Activated CD4-positive, alpha-beta T cell treated with anti-CD3 and anti-CD28 coated beads for 36 hours (primary cell): ENCODE data around the gene GMNN. TPM values are rescaled to one million over a fixed set of nuclear protein-coding genes. Genes with fewer than 3 reads are reported as not detected.

Experiments used
- ATAC-seq: fragments of 200-7000 bp; cut with Tn5 transposase; one replicate; pipeline ENCODE4 v1.10.0; 2021; ENCODE audit warnings: mild to moderate bottlenecking, moderate library complexity
- CTCF ChIA-PET: fragments of 350-600 bp; sonication (Branson Sonifier 250); formaldehyde crosslinking; loops from one replicate; lab custom pipeline; 2021; ENCODE audit warnings: antibody characterized with exemption; lab: Charles Lee
- POLR2A ChIA-PET: fragments of 350-600 bp; sonication (Branson Sonifier 250); formaldehyde crosslinking; loops from one replicate; lab custom pipeline; 2021; ENCODE audit warnings: antibody characterized with exemption, inconsistent platforms; lab: Charles Lee
- DNase-seq: peaks from one replicate; pipeline ENCODE4 v3.0.0-alpha.2; 2020
- H3K27ac Mint-ChIP-seq: one replicate; pipeline ENCODE4 v1.8.0; 2021; ENCODE audit warnings: mixed read lengths
- H3K27me3 Mint-ChIP-seq: one replicate; pipeline ENCODE4 v1.8.0; 2021; ENCODE audit warnings: mixed read lengths
- H3K36me3 Mint-ChIP-seq: one replicate; pipeline ENCODE4 v1.8.0; 2021; ENCODE audit warnings: low read depth, mixed read lengths
- H3K4me1 Mint-ChIP-seq: one replicate; pipeline ENCODE4 v1.8.0; 2021; ENCODE audit warnings: mixed read lengths
- H3K4me3 Mint-ChIP-seq: one replicate; pipeline ENCODE4 v1.8.0; 2021; ENCODE audit warnings: mild to moderate bottlenecking, moderate library complexity, mixed read lengths
- H3K9me3 Mint-ChIP-seq: one replicate; pipeline ENCODE4 v1.8.0; 2021; ENCODE audit warnings: low read depth, mixed read lengths
- intact Hi-C, 2 experiments: fragments of 100-400 bp; cut with DNase I in 1 of 2; cut with micrococcal nuclease in 1 of 2; formaldehyde crosslinking; loops; one replicate each; pipeline versions ENCODE4 v1.14.2 to v1.15.1; 2022 to 2024; cut with DNase I, micrococcal nuclease
- total RNA-seq, 2 experiments: library from RNA; stranded (reverse); gene quantifications; one replicate each; pipeline ENCODE4 v1.2.3, GENCODE V29; 2021

Gene GMNN
- total RNA-seq, 2 experiments from 2014 or later = 74.0 to 76.1 TPM

- peak overlapping the region; percentile 49 for H3K4me3 Mint-ChIP-seq
- DNase-seq (no peak), ATAC-seq (no peak)
- H3K27me3 Mint-ChIP-seq = no peaks in the 10 kb centered on the region
- H3K27ac Mint-ChIP-seq = no peak overlapping the region
- no peaks in the 10 kb centered on the region for H3K9me3 Mint-ChIP-seq
- peaks cover 29% of the 10 kb centered on the region for H3K4me1 Mint-ChIP-seq
- ChIA-PET POLR2A (interaction anchor here (0.7 to 1.3 kb wide), 2 partner anchors 9 to 74 kb away, joined by 3 to 4 read pairs; no protein-coding TSS in a partner anchor), CTCF (interaction anchor here (0.7 to 2.1 kb wide), 8 partner anchors 12 to 713 kb away, joined by 3 to 9 read pairs (median 3); partner anchors contain the start of genes ACOT13 and C6orf62)
- intact Hi-C loops = loop anchor here (5.0 to 10.0 kb wide), 4 partner anchors 131 to 297 kb away; partner anchors contain the start of gene KIAA0319 (in 1 of the 2)
- peaks cover 57% of the 10 kb centered on the region for H3K36me3 Mint-ChIP-seq
Observed at GRCh38 chr6:24778121-24778520, 3.4 kb downstream of the GMNN start.

- intact Hi-C loops = loop anchor here (5.0 to 10.0 kb wide), 4 partner anchors 132 to 296 kb away; partner anchors contain the start of gene KIAA0319 (in 1 of the 2)
- Mint-ChIP-seq H3K27ac (no peak overlapping the region), H3K4me3 (no peak overlapping the region), H3K27me3 (no peaks in the 10 kb centered on the region), H3K36me3 (peaks cover 62% of the 10 kb centered on the region), H3K4me1 (peaks cover 29% of the 10 kb centered on the region), H3K9me3 (no peaks in the 10 kb centered on the region)
- POLR2A ChIA-PET = interaction anchor here (1.3 kb wide), 1 partner anchor 75 kb away, joined by 4 read pairs; no protein-coding TSS in a partner anchor
- ATAC-seq (no peak), DNase-seq (no peak)
- CTCF ChIA-PET = interaction anchor here (0.9 to 2.1 kb wide), 6 partner anchors 17 to 197 kb away, joined by 3 to 9 read pairs (median 3); partner anchors contain the start of gene C6orf62
Observed at GRCh38 chr6:24778878-24779277, 4.1 kb downstream of the GMNN start.

GRCh38 chr6:24779416-24780016, 4.8 kb downstream of the GMNN start:
- H3K9me3 Mint-ChIP-seq = no peaks in the 10 kb centered on the region
- H3K36me3 Mint-ChIP-seq = peaks cover 67% of the 10 kb centered on the region
- ChIA-PET POLR2A (no interaction called here), CTCF (interaction anchor here (0.9 to 2.1 kb wide), 5 partner anchors 42 to 198 kb away, joined by 3 to 9 read pairs (median 3); partner anchors contain the start of gene C6orf62)
- DNase-seq (no peak), ATAC-seq (no peak)
- H3K4me1 Mint-ChIP-seq = peaks cover 29% of the 10 kb centered on the region
- H3K27ac Mint-ChIP-seq = no peak overlapping the region
- no peaks in the 10 kb centered on the region for H3K27me3 Mint-ChIP-seq
- intact Hi-C loops = loop anchor here (5.0 to 10.0 kb wide), 4 partner anchors 132 to 295 kb away; partner anchors contain the start of gene KIAA0319 (in 1 of the 2)
- H3K4me3 Mint-ChIP-seq = no peak overlapping the region

GRCh38 chr6:24780206-24780605, 5.5 kb downstream of the GMNN start:
- H3K36me3 Mint-ChIP-seq = peaks cover 72% of the 10 kb centered on the region
- no peaks in the 10 kb centered on the region for H3K27me3 Mint-ChIP-seq
- intact Hi-C loops = no loop called here
- H3K4me1 Mint-ChIP-seq = peaks cover 29% of the 10 kb centered on the region
- H3K9me3 Mint-ChIP-seq = no peaks in the 10 kb centered on the region
- POLR2A ChIA-PET = no interaction called here
- no peak overlapping the region for H3K4me3 Mint-ChIP-seq
- no peak overlapping the region for H3K27ac Mint-ChIP-seq
- no peak for DNase-seq
- CTCF ChIA-PET = no interaction called here
- no peak for ATAC-seq

GRCh38 chr6:24788031-24788665, 13.4 kb downstream of the GMNN start:
- ATAC-seq (peak; percentile 86), DNase-seq (peak; percentile 37)
- peaks cover 25% of the 10 kb centered on the region for H3K4me1 Mint-ChIP-seq
- H3K27ac Mint-ChIP-seq = peak overlapping the region; percentile 8
- H3K9me3 Mint-ChIP-seq = no peaks in the 10 kb centered on the region
- no peaks in the 10 kb centered on the region for H3K27me3 Mint-ChIP-seq
- ChIA-PET POLR2A (interaction anchor here (0.7 kb wide), 1 partner anchor 97 kb away, joined by 3 read pairs; no protein-coding TSS in a partner anchor), CTCF (interaction anchor here (0.6 to 1.9 kb wide), 4 partner anchors 14 to 145 kb away, joined by 3 to 5 read pairs (median 3); no protein-coding TSS in a partner anchor)
- intact Hi-C loops = loop anchor here in 1 of 2 experiments (5.0 kb wide), 1 partner anchor 229 kb away; no protein-coding TSS in a partner anchor
- H3K4me3 Mint-ChIP-seq = no peak overlapping the region
- H3K36me3 Mint-ChIP-seq = peaks cover 50% of the 10 kb centered on the region

- ChIA-PET POLR2A (no interaction called here), CTCF (interaction anchor here (1.4 to 1.5 kb wide), 2 partner anchors 231 to 273 kb away, joined by 3 to 4 read pairs; no protein-coding TSS in a partner anchor)
- intact Hi-C loops = loop anchor here in 1 of 2 experiments (5.0 kb wide), 1 partner anchor 277 kb away; no protein-coding TSS in a partner anchor
- H3K9me3 Mint-ChIP-seq = no peaks in the 10 kb centered on the region
- ATAC-seq = no peak
- DNase-seq = no peak
- H3K4me3 Mint-ChIP-seq = no peak overlapping the region
- peaks cover 33% of the 10 kb centered on the region for H3K4me1 Mint-ChIP-seq
- H3K36me3 Mint-ChIP-seq = peaks cover 7% of the 10 kb centered on the region
- H3K27me3 Mint-ChIP-seq = no peaks in the 10 kb centered on the region
- no peak overlapping the region for H3K27ac Mint-ChIP-seq
Observed at GRCh38 chr6:24795106-24795505, 20.4 kb downstream of the GMNN start.

GRCh38 chr6:24796616-24797290, 22.0 kb downstream of the GMNN start:
- ChIA-PET POLR2A (interaction anchor here (0.6 to 0.8 kb wide), 2 partner anchors 12 to 96 kb away, joined by 3 read pairs; no protein-coding TSS in a partner anchor), CTCF (interaction anchor here (1.0 to 1.6 kb wide), 4 partner anchors 8 to 230 kb away, joined by 3 to 4 read pairs (median 4); no protein-coding TSS in a partner anchor)
- Mint-ChIP-seq H3K9me3 (no peaks in the 10 kb centered on the region), H3K27me3 (no peaks in the 10 kb centered on the region), H3K27ac (peak overlapping the region; percentile 13), H3K4me1 (peaks cover 33% of the 10 kb centered on the region), H3K4me3 (no peak overlapping the region), H3K36me3 (peaks cover 12% of the 10 kb centered on the region)
- DNase-seq = peak; percentile 25
- intact Hi-C loops = loop anchor here in 1 of 2 experiments (5.0 kb wide), 1 partner anchor 276 kb away; no protein-coding TSS in a partner anchor
- ATAC-seq = peak; percentile 46

- H3K27ac Mint-ChIP-seq = no peak overlapping the region
- ChIA-PET POLR2A (no interaction called here), CTCF (interaction anchor here (1.0 to 1.6 kb wide), 6 partner anchors 7 to 229 kb away, joined by 3 to 4 read pairs (median 3); no protein-coding TSS in a partner anchor)
- H3K4me3 Mint-ChIP-seq = no peak overlapping the region
- peaks cover 12% of the 10 kb centered on the region for H3K36me3 Mint-ChIP-seq
- ATAC-seq (no peak), DNase-seq (no peak)
- peaks cover 33% of the 10 kb centered on the region for H3K4me1 Mint-ChIP-seq
- no peaks in the 10 kb centered on the region for H3K27me3 Mint-ChIP-seq
- intact Hi-C loops = loop anchor here in 1 of 2 experiments (5.0 kb wide), 1 partner anchor 275 kb away; no protein-coding TSS in a partner anchor
- no peaks in the 10 kb centered on the region for H3K9me3 Mint-ChIP-seq
Observed at GRCh38 chr6:24797596-24798216, 23.0 kb downstream of the GMNN start.

- H3K9me3 Mint-ChIP-seq = no peaks in the 10 kb centered on the region
- H3K27me3 Mint-ChIP-seq = no peaks in the 10 kb centered on the region
- H3K36me3 Mint-ChIP-seq = peaks cover 16% of the 10 kb centered on the region
- H3K4me1 Mint-ChIP-seq = peaks cover 33% of the 10 kb centered on the region
- intact Hi-C loops = loop anchor here in 1 of 2 experiments (5.0 kb wide), 1 partner anchor 273 kb away; no protein-coding TSS in a partner anchor
- POLR2A ChIA-PET = no interaction called here
- CTCF ChIA-PET = interaction anchor here (0.6 to 1.3 kb wide), 4 partner anchors 9 to 221 kb away, joined by 3 read pairs; no protein-coding TSS in a partner anchor
- H3K4me3 Mint-ChIP-seq = no peak within 1 kb of the TSS
- DNase-seq (no peak), ATAC-seq (peak; percentile 42)
- peak within 1 kb of the TSS; percentile 64 for H3K27ac Mint-ChIP-seq
Observed at GRCh38 chr6:24798740-24799540, 24.2 kb downstream of the GMNN start, which contains the start of gene ARMH2. TSS of gene ARMH2 (minus strand) at chr6:24798917. CDS start at chr6:24798857, 60 bp downstream.
